NCI-H146 treated with DMSO at 0.1 percent for 48 hours (cell line): ENCODE results near the gene COL19A1.

Source experiments
- DNase-seq: peaks from one replicate; lab custom pipeline; 2025; ENCODE audit not compliant: unreplicated experiment; lab: John Stamatoyannopoulos, UW

COL19A1 gene

GRCh38 chr6:70051197-70052124 lies 185.1 kb downstream of the COL19A1 start:
- DNase-seq: no peak

- DNase-seq: no peak
These were observed 192.8 kb downstream of the COL19A1 start for GRCh38 chr6:70059039-70059719.

- DNase-seq: no peak
These were observed 194.3 kb downstream of the COL19A1 start for GRCh38 chr6:70060680-70061079.

GRCh38 chr6:70061546-70061945 lies 195.2 kb downstream of the COL19A1 start:
- no peak for DNase-seq

GRCh38 chr6:70062010-70062409 lies 195.7 kb downstream of the COL19A1 start:
- no peak for DNase-seq

GRCh38 chr6:70072540-70073179 lies 206.3 kb downstream of the COL19A1 start:
- DNase-seq: no peak

- no peak for DNase-seq
These were observed 207.3 kb downstream of the COL19A1 start for GRCh38 chr6:70073637-70074036.

GRCh38 chr6:70079241-70079640 lies 212.9 kb downstream of the COL19A1 start:
- no peak for DNase-seq

GRCh38 chr6:70080443-70081070 lies 214.2 kb downstream of the COL19A1 start:
- no peak for DNase-seq

GRCh38 chr6:70082830-70083229 lies 216.5 kb downstream of the COL19A1 start:
- DNase-seq: no peak

- DNase-seq: no peak
These were observed 220.4 kb downstream of the COL19A1 start for GRCh38 chr6:70086806-70087205.

- no peak for DNase-seq
These were observed 227.8 kb downstream of the COL19A1 start for GRCh38 chr6:70094156-70094555.

GRCh38 chr6:70099732-70100131 lies 233.4 kb downstream of the COL19A1 start:
- no peak for DNase-seq

GRCh38 chr6:70103798-70104197 lies 237.4 kb downstream of the COL19A1 start:
- no peak for DNase-seq

- peak; percentile 3 for DNase-seq
These were observed 241.7 kb downstream of the COL19A1 start for GRCh38 chr6:70107852-70108629.

- DNase-seq: no peak
These were observed 244.0 kb downstream of the COL19A1 start for GRCh38 chr6:70110126-70111022.

GRCh38 chr6:70111737-70112136 lies 245.4 kb downstream of the COL19A1 start:
- DNase-seq: no peak

GRCh38 chr6:70112716-70113115 lies 246.4 kb downstream of the COL19A1 start:
- no peak for DNase-seq

GRCh38 chr6:70113171-70113570 lies 246.8 kb downstream of the COL19A1 start:
- DNase-seq: no peak
